Activated T-helper 1 cell treated with anti-CD3 and anti-CD28 coated beads, Interleukin-2, amount 50 U/mL, for 16 hours (primary cell): ENCODE measurements around the gene FAM217A.

Experiments
- DNase-seq, 2 donors: peaks; one replicate each; pipeline ENCODE4 v3.0.0-alpha.2; 2020; ENCODE audit warnings: low read depth in 1 of 2, low spot score in 1 of 2

The FAM217A gene

GRCh38 chr6:4021854-4022695 lies 56.9 kb downstream of the FAM217A start:
- no peak for DNase-seq

- DNase-seq: peak; percentile 64 to 71
Measured at GRCh38 chr6:4021133-4021853, 57.6 kb downstream of the FAM217A start.

GRCh38 chr6:4020822-4021132 lies 58.2 kb downstream of the FAM217A start:
- no peak for DNase-seq

GRCh38 chr6:4018924-4019236 lies 60.1 kb downstream of the FAM217A start:
- DNase-seq: no peak
